T-cell (primary cell): ENCODE measurements around the gene FCF1. TPM values are rescaled to one million over a fixed set of nuclear protein-coding genes. Genes with fewer than 3 reads are reported as not detected.

Experiments
- total RNA-seq, 35 experiments: library from RNA in 6 of 35; stranded (reverse) in 6 of 35; fragments of 120-200 nt in 1 of 35; gene quantifications; one replicate each; pipeline versions ENCODE4 v1.2.1 to v1.2.4 and lab custom pipeline; 2013 to 2026

The FCF1 gene
- total RNA-seq, 5 donors from 2014 or later (not counting 1 experiment from before 2014, with no cell fraction given) = 38.8 to 48.8 (median 44.8) TPM

Other genes starting within 250 kb of the FCF1 start
- gene NPC2, start 219.8 kb upstream of the FCF1 start, total RNA-seq = 10 to 100 TPM; 32.4 to 61.4 (median 44.8) TPM
- 10 to 100 TPM; 21.3 to 42.6 (median 34.1) TPM for gene ISCA2, start 219.4 kb upstream of the FCF1 start, total RNA-seq
- gene LTBP2, start 100.9 kb upstream of the FCF1 start, total RNA-seq = 1 to 10 TPM in 3 of 5 donors, under 1 TPM in 2; 0.39 to 1.7 (median 1.1) TPM
- 10 to 100 TPM; 38.7 to 46.2 (median 42.3) TPM for gene AREL1, start 64 bp upstream of the FCF1 start, total RNA-seq
- gene YLPM1, start 50.2 kb downstream of the FCF1 start, total RNA-seq = 100 to 1,000 TPM in 2 of 5 donors, 10 to 100 TPM in 3; 73.0 to 121 (median 86.5) TPM
- gene PROX2, start 163.0 kb downstream of the FCF1 start, total RNA-seq = under 1 TPM in 2 of 5 donors, not detected in 3; 0.10 to 0.12 TPM
- 100 to 1,000 TPM in 3 of 5 donors, 10 to 100 TPM in 2; 88.3 to 128 (median 102) TPM for gene DLST, start 168.8 kb downstream of the FCF1 start, total RNA-seq
- 10 to 100 TPM in 1 of 5 donors, 1 to 10 TPM in 4; 3.2 to 15.3 (median 6.2) TPM for gene RPS6KL1, start 210.1 kb downstream of the FCF1 start, total RNA-seq
- gene PGF, start 242.5 kb downstream of the FCF1 start, total RNA-seq = under 1 TPM in 2 of 5 donors, not detected in 3; 0.09 to 0.29 TPM